SU-DHL-6 (cell line): ENCODE results near the gene LRRTM4.

Experiments
- EZH2phosphoT487 ChIP-seq: fragments of 200-600 bp; sonication (generic), shearing (Covaris generic); conservative IDR thresholded peaks from 2 replicates; pipeline ENCODE4 v1.6.1; 2018; ENCODE audit warnings: mild to moderate bottlenecking, antibody characterized with exemption, low read length, moderate library complexity, mixed read lengths
- TF ChIP-seq, protein P1 (sequence below): fragments of 200-600 bp; sonication (generic); IDR thresholded peaks from one replicate; pipeline ENCODE4 v1.5.1; 2017; ENCODE audit warnings: antibody characterized with exemption, mild to moderate bottlenecking, low read length, moderate library complexity; ENCODE audit not compliant: insufficient read depth, poor library complexity, severe bottlenecking

- TF ChIP-seq, protein P1, sequence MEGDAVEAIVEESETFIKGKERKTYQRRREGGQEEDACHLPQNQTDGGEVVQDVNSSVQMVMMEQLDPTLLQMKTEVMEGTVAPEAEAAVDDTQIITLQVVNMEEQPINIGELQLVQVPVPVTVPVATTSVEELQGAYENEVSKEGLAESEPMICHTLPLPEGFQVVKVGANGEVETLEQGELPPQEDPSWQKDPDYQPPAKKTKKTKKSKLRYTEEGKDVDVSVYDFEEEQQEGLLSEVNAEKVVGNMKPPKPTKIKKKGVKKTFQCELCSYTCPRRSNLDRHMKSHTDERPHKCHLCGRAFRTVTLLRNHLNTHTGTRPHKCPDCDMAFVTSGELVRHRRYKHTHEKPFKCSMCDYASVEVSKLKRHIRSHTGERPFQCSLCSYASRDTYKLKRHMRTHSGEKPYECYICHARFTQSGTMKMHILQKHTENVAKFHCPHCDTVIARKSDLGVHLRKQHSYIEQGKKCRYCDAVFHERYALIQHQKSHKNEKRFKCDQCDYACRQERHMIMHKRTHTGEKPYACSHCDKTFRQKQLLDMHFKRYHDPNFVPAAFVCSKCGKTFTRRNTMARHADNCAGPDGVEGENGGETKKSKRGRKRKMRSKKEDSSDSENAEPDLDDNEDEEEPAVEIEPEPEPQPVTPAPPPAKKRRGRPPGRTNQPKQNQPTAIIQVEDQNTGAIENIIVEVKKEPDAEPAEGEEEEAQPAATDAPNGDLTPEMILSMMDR, result no peak
- TF ChIP-seq EZH2phosphoT487, result no peak
Observed at GRCh38 chr2:77190721-77191346, 331.3 kb downstream of the LRRTM4 start.
